Measurements from ENCODE around the gene B4GALT5. TPM values are rescaled to one million over a fixed set of nuclear protein-coding genes. Genes with fewer than 3 reads are reported as not detected.
A peak's percentile ranks its signal among the peaks of the same experiment; 100 is the strongest.

The B4GALT5 gene
- total RNA-seq, 2 experiments from 2014 or later: 9.8 to 18.8 TPM

GRCh38 chr20:49641683-49642656 is 71.7 kb downstream of the B4GALT5 start:
- DNase-seq (ENCODE audit: low spot score): no peak
- no TSS peak for BruUV-seq (replicated peaks)
- Histone ChIP-seq H2AFZ (ENCODE audit: low read length) (no peak overlapping the region), H3K4me3 (ENCODE audit: low read depth, low read length, poor library complexity, severe bottlenecking) (no peak overlapping the region), H3K9me2 (ENCODE audit: insufficient read depth, low read length) (no peaks in the 10 kb centered on the region), H3K4me1 (ENCODE audit: insufficient read depth, low read length, poor library complexity, severe bottlenecking) (peaks cover 12% of the 10 kb centered on the region), H3K9me3 (ENCODE audit: low read length) (no peaks in the 10 kb centered on the region), H3K36me3 (ENCODE audit: insufficient read depth, low read length) (peaks cover 85% of the 10 kb centered on the region), H3K27ac (ENCODE audit: low read depth, low read length, poor library complexity, severe bottlenecking) (no peak overlapping the region), H3K79me2 (ENCODE audit: insufficient read depth, low read depth, low read length) (no peaks in the 10 kb centered on the region), H4K20me1 (ENCODE audit: insufficient read depth, low read length) (no peaks in the 10 kb centered on the region), H3K4me2 (ENCODE audit: low read length) (no peak overlapping the region)
- intact Hi-C loops (cut with micrococcal nuclease; ENCODE audit: unreplicated experiment): no loop called here
- CTCF ChIA-PET (ENCODE audit: unreplicated experiment): no interaction called here
- POLR2A ChIA-PET: interaction anchor here (0.6 to 2.3 kb wide), 5 partner anchors 12 to 197 kb away, joined by 3 to 7 read pairs (median 5); no protein-coding TSS in a partner anchor
- no peak for TF ChIP-seq CTCF (conservative IDR thresholded peaks at IDR 0.05; ENCODE audit: low read length)
- TF ChIP-seq EZH2phosphoT487 (IDR thresholded peaks at IDR 0.05; ENCODE audit: borderline replicate concordance, low read depth, low read length): no peak

- H3K4me3 ChIP-seq (ENCODE audit: low read depth, low read length, poor library complexity, severe bottlenecking): peak overlapping the region; percentile 37
- no peak for TF ChIP-seq EZH2phosphoT487 (IDR thresholded peaks at IDR 0.05; ENCODE audit: borderline replicate concordance, low read depth, low read length)
- peak; percentile 42 for TF ChIP-seq CTCF (conservative IDR thresholded peaks at IDR 0.05; ENCODE audit: low read length)
- H3K9me3 ChIP-seq (ENCODE audit: low read length): no peaks in the 10 kb centered on the region
- ChIA-PET POLR2A (interaction anchor here (0.6 to 2.0 kb wide), 7 partner anchors 12 to 1008 kb away, joined by 3 to 8 read pairs (median 3); no protein-coding TSS in a partner anchor), CTCF (ENCODE audit: unreplicated experiment) (interaction anchor here (0.6 kb wide), 2 partner anchors 11 to 103 kb away, joined by 3 read pairs; no protein-coding TSS in a partner anchor)
- H3K79me2 ChIP-seq (ENCODE audit: insufficient read depth, low read depth, low read length): peaks cover 4% of the 10 kb centered on the region; the same call in 1 of the 2 replicates
- no peaks in the 10 kb centered on the region for H3K9me2 ChIP-seq (ENCODE audit: insufficient read depth, low read length)
- no peaks in the 10 kb centered on the region for H4K20me1 ChIP-seq (ENCODE audit: insufficient read depth, low read length)
- peaks cover 60% of the 10 kb centered on the region for H3K4me1 ChIP-seq (ENCODE audit: insufficient read depth, low read length, poor library complexity, severe bottlenecking)
- DNase-seq (ENCODE audit: low spot score): peak; percentile 24
- H3K27ac ChIP-seq (ENCODE audit: low read depth, low read length, poor library complexity, severe bottlenecking): peak overlapping the region; percentile 91
- no TSS peak for BruUV-seq (replicated peaks)
- H3K36me3 ChIP-seq (ENCODE audit: insufficient read depth, low read length): peaks cover 76% of the 10 kb centered on the region
- no peak overlapping the region; the same call in 1 of the 2 replicates for H2AFZ ChIP-seq (ENCODE audit: low read length)
- H3K4me2 ChIP-seq (ENCODE audit: low read length): peak overlapping the region; percentile 79
- intact Hi-C loops (cut with micrococcal nuclease; ENCODE audit: unreplicated experiment): loop anchor here (2.0 kb wide), 1 partner anchor 32 kb away; no protein-coding TSS in a partner anchor
Observed at GRCh38 chr20:49637046-49637637, 76.5 kb downstream of the B4GALT5 start.
